A673 (cell line): Measurements from ENCODE around the gene KLK3. TPM values are rescaled to one million over a fixed set of nuclear protein-coding genes. Genes with fewer than 3 reads are reported as not detected.

Source experiments
- BruUV-seq: library from RNA; stranded (reverse); fragments of 400-500 nt; replicated peaks from 2 replicates; lab custom pipeline; 2021; lab: Mats Ljungman, UMichigan
- CTCF ChIA-PET: fragments of 300-600 bp; sonication (Branson Sonifier 250); formaldehyde crosslinking; loops from one replicate; lab custom pipeline; 2022; ENCODE audit warnings: antibody characterized with exemption; lab: Charles Lee
- POLR2A ChIA-PET: fragments of 300-600 bp; sonication (Branson Sonifier 250); formaldehyde crosslinking; loops from one replicate; lab custom pipeline; 2022; ENCODE audit warnings: antibody characterized with exemption; ENCODE audit not compliant: low non-redundant PET; lab: Charles Lee
- DNase-seq: peaks from one replicate; pipeline ENCODE4 v3.0.0-alpha.2; 2015; ENCODE audit warnings: low spot score
- H3K27ac ChIP-seq: fragments of 200-600 bp; sonication (generic); 2 replicates; pipeline ENCODE4 v1.5.1; 2016; ENCODE audit warnings: mixed run types, low read depth, mild to moderate bottlenecking, mixed read lengths, antibody characterized with exemption, low read length; ENCODE audit not compliant: poor library complexity, severe bottlenecking
- H3K27me3 ChIP-seq: fragments of 200-600 bp; sonication (generic); replicated peaks from 2 replicates; pipeline ENCODE4 v1.6.1; 2017; ENCODE audit warnings: mixed run types, low read depth, mild to moderate bottlenecking, mixed read lengths, antibody characterized with exemption, low read length; ENCODE audit not compliant: insufficient read depth, poor library complexity
- H3K36me3 ChIP-seq: fragments of 200-600 bp; sonication (generic); 2 replicates; pipeline ENCODE4 v1.6.1; 2016; ENCODE audit warnings: mixed run types, mild to moderate bottlenecking, mixed read lengths, antibody characterized with exemption, low read length; ENCODE audit not compliant: insufficient read depth, poor library complexity, severe bottlenecking
- H3K4me1 ChIP-seq: fragments of 200-600 bp; sonication (generic); 2 replicates; pipeline ENCODE4 v1.6.1; 2017; ENCODE audit warnings: mixed run types, mild to moderate bottlenecking, mixed read lengths, antibody characterized with exemption, low read length; ENCODE audit not compliant: insufficient read depth, poor library complexity, severe bottlenecking
- H3K4me3 ChIP-seq: fragments of 200-600 bp; sonication (generic); 2 replicates; pipeline ENCODE4 v1.5.1; 2016; ENCODE audit warnings: low read depth, mixed run types, mild to moderate bottlenecking, mixed read lengths, low read length; ENCODE audit not compliant: poor library complexity, severe bottlenecking
- H3K9me3 ChIP-seq: fragments of 200-600 bp; sonication (generic); 2 replicates; pipeline ENCODE4 v1.6.1; 2016; ENCODE audit warnings: mixed run types, low read depth, mild to moderate bottlenecking, mixed read lengths, antibody characterized with exemption, low read length; ENCODE audit not compliant: poor library complexity, severe bottlenecking
- CTCF ChIP-seq: fragments of 300-800, 200-600 bp; sonication (generic); conservative IDR thresholded peaks from 2 replicates; pipeline ENCODE4 v1.5.1; 2017; ENCODE audit warnings: low read depth, mild to moderate bottlenecking, antibody characterized with exemption, low read length, moderate library complexity, mixed read lengths
- EZH2 ChIP-seq: fragments of 200-600 bp; sonication (generic); IDR thresholded peaks from 2 replicates; pipeline ENCODE4 v1.6.1; 2017; ENCODE audit warnings: borderline replicate concordance, low read depth, mild to moderate bottlenecking, mixed read lengths, antibody characterized with exemption, low read length; ENCODE audit not compliant: poor library complexity, severe bottlenecking
- intact Hi-C: fragments of 100-400 bp; cut with micrococcal nuclease; formaldehyde crosslinking; loops from one replicate; pipeline ENCODE4 v1.10.0; 2022; ENCODE audit not compliant: unreplicated experiment
- total RNA-seq: library from RNA; stranded (reverse); gene quantifications from 2 replicates; pipeline ENCODE4 v1.2.3, GENCODE V29; 2021

KLK3 gene
- total RNA-seq, 1 experiment from 2014 or later = not detected

GRCh38 chr19:50858886-50859285 lies 4.2 kb downstream of the KLK3 start:
- H3K27me3 ChIP-seq = peaks cover 55% of the 10 kb centered on the region
- intact Hi-C loops = no loop called here
- CTCF ChIA-PET = no interaction called here
- BruUV-seq = no TSS peak
- no peak for TF ChIP-seq CTCF
- TF ChIP-seq EZH2 = no peak
- no peak overlapping the region for H3K27ac ChIP-seq
- no peak overlapping the region for H3K4me3 ChIP-seq
- POLR2A ChIA-PET = no interaction called here
- no peaks in the 10 kb centered on the region for H3K36me3 ChIP-seq
- no peak for DNase-seq
- H3K4me1 ChIP-seq = no peaks in the 10 kb centered on the region
- H3K9me3 ChIP-seq = no peaks in the 10 kb centered on the region

GRCh38 chr19:50859849-50860248 lies 5.1 kb downstream of the KLK3 start:
- no peak overlapping the region for H3K27ac ChIP-seq
- peaks cover 58% of the 10 kb centered on the region for H3K27me3 ChIP-seq
- H3K9me3 ChIP-seq = no peaks in the 10 kb centered on the region
- DNase-seq = no peak
- intact Hi-C loops = no loop called here
- no TSS peak for BruUV-seq
- ChIA-PET POLR2A (no interaction called here), CTCF (no interaction called here)
- no peak overlapping the region for H3K4me3 ChIP-seq
- H3K4me1 ChIP-seq = no peaks in the 10 kb centered on the region
- no peak for TF ChIP-seq CTCF
- no peak for TF ChIP-seq EZH2
- no peaks in the 10 kb centered on the region for H3K36me3 ChIP-seq

GRCh38 chr19:50861010-50861409 lies 6.3 kb downstream of the KLK3 start:
- Histone ChIP-seq H3K36me3 (no peaks in the 10 kb centered on the region), H3K4me1 (no peaks in the 10 kb centered on the region), H3K27me3 (peaks cover 54% of the 10 kb centered on the region), H3K27ac (no peak overlapping the region), H3K9me3 (no peaks in the 10 kb centered on the region), H3K4me3 (no peak overlapping the region)
- no TSS peak for BruUV-seq
- TF ChIP-seq EZH2 (no peak), CTCF (no peak)
- DNase-seq = no peak
- intact Hi-C loops = no loop called here
- ChIA-PET POLR2A (no interaction called here), CTCF (no interaction called here)
